ENCODE data around the gene OR2C3.
"Not testable (repeated sequence)": the region's sequence is repeated elsewhere in the genome, so short reads cannot be mapped to it uniquely, and the experiment has no call there.

Gene OR2C3

GRCh38 chr1:247536340-247536739 is at the start of gene OR2C3:
TSS of gene OR2C3 (minus strand) at chr1:247536440. CDS start at chr1:247532511, 3,929 bp downstream.
- no peak for DNase-seq (ENCODE audit: low read depth in 1 of 2, low spot score in 1 of 2)

- DNase-seq (ENCODE audit: low read depth in 1 of 2, low spot score in 1 of 2), result no peak
These were observed 42.8 kb upstream of the OR2C3 start for GRCh38 chr1:247578946-247579460.

GRCh38 chr1:247576514-247576913 is 40.3 kb upstream of the OR2C3 start:
- DNase-seq (ENCODE audit: low read depth in 1 of 2, low spot score in 1 of 2), result no peak

- no peak for DNase-seq (ENCODE audit: low read depth in 1 of 2, low spot score in 1 of 2)
These were observed 38.4 kb upstream of the OR2C3 start for GRCh38 chr1:247574664-247575063.

- DNase-seq (ENCODE audit: low read depth in 1 of 2, low spot score in 1 of 2), result no peak
These were observed 38.0 kb upstream of the OR2C3 start for GRCh38 chr1:247574236-247574635.

- no peak for DNase-seq (ENCODE audit: low read depth in 1 of 2, low spot score in 1 of 2)
These were observed 26.0 kb upstream of the OR2C3 start for GRCh38 chr1:247562198-247562597.

GRCh38 chr1:247561711-247562110 is 25.5 kb upstream of the OR2C3 start:
- DNase-seq (ENCODE audit: low read depth in 1 of 2, low spot score in 1 of 2), result no peak

GRCh38 chr1:247557926-247558674 is 21.9 kb upstream of the OR2C3 start:
- no peak for DNase-seq (ENCODE audit: low read depth in 1 of 2, low spot score in 1 of 2)

GRCh38 chr1:247552231-247552630 is 16.0 kb upstream of the OR2C3 start:
- no peak for DNase-seq (ENCODE audit: low read depth in 1 of 2, low spot score in 1 of 2)

- no peak for DNase-seq (ENCODE audit: low read depth in 1 of 2, low spot score in 1 of 2)
These were observed 15.5 kb upstream of the OR2C3 start for GRCh38 chr1:247551721-247552120.

GRCh38 chr1:247548769-247549182 is 12.5 kb upstream of the OR2C3 start, which contains the start of gene GCSAML:
TSS of gene GCSAML (plus strand) at chr1:247549134. CDS start at chr1:247549192, 58 bp downstream.
- DNase-seq (ENCODE audit: low read depth in 1 of 2, low spot score in 1 of 2), result no peak

GRCh38 chr1:247548092-247548491 is 11.9 kb upstream of the OR2C3 start:
- DNase-seq (ENCODE audit: low read depth in 1 of 2, low spot score in 1 of 2), result no peak

- no peak for DNase-seq (ENCODE audit: low read depth in 1 of 2, low spot score in 1 of 2)
These were observed 6.6 kb upstream of the OR2C3 start for GRCh38 chr1:247542811-247543210.

GRCh38 chr1:247540581-247540980 is 4.3 kb upstream of the OR2C3 start:
- DNase-seq (ENCODE audit: low read depth in 1 of 2, low spot score in 1 of 2), result no peak

- DNase-seq (ENCODE audit: low read depth in 1 of 2, low spot score in 1 of 2), result no peak
These were observed 3.0 kb upstream of the OR2C3 start for GRCh38 chr1:247539215-247539614.

- no peak for DNase-seq (ENCODE audit: low read depth in 1 of 2, low spot score in 1 of 2)
These were observed 2.3 kb upstream of the OR2C3 start for GRCh38 chr1:247538561-247538960.

GRCh38 chr1:247535402-247535801 is 838 bp downstream of the OR2C3 start:
- no peak for DNase-seq (ENCODE audit: low read depth in 1 of 2, low spot score in 1 of 2)

GRCh38 chr1:247531937-247532336 is 4.3 kb downstream of the OR2C3 start:
- DNase-seq (ENCODE audit: low read depth in 1 of 2, low spot score in 1 of 2), result no peak

GRCh38 chr1:247530785-247531184 is 5.5 kb downstream of the OR2C3 start:
- no peak for DNase-seq (ENCODE audit: low read depth in 1 of 2, low spot score in 1 of 2)

- DNase-seq (ENCODE audit: low read depth in 1 of 2, low spot score in 1 of 2), result no peak
These were observed 6.4 kb downstream of the OR2C3 start for GRCh38 chr1:247529771-247530355.

- no peak for DNase-seq (ENCODE audit: low read depth in 1 of 2, low spot score in 1 of 2)
These were observed 7.3 kb downstream of the OR2C3 start for GRCh38 chr1:247528812-247529474.

- DNase-seq (ENCODE audit: low read depth in 1 of 2, low spot score in 1 of 2), result not testable (repeated sequence)
These were observed 14.4 kb downstream of the OR2C3 start for GRCh38 chr1:247521886-247522285.

Measured in stimulated activated CD4-positive, alpha-beta T cell treated with anti-CD3 and anti-CD28 coated beads, Interleukin-15, amount 100 ng/mL, for 1 hour (primary cell).